H9 (cell line): Measurements from ENCODE around the gene SMIM12. TPM values are rescaled to one million over a fixed set of nuclear protein-coding genes. Genes with fewer than 3 reads are reported as not detected.

Experiments
- DNase-seq: peaks from one replicate; pipeline ENCODE4 v3.0.0-alpha.2; 2017
- H2AFZ ChIP-seq: one replicate; pipeline ENCODE4 v1.6.1; 2013; ENCODE audit warnings: mild to moderate bottlenecking, low read length, control low read depth, moderate library complexity
- H2AK5ac ChIP-seq: 2 replicates; pipeline ENCODE4 v1.6.1; 2013; ENCODE audit warnings: low read length, control low read depth, mixed read lengths; ENCODE audit not compliant: insufficient read length
- H2BK120ac ChIP-seq: one replicate; pipeline ENCODE4 v1.6.1; 2013; ENCODE audit warnings: low read depth, mild to moderate bottlenecking, low read length, control low read depth, inconsistent platforms; ENCODE audit not compliant: poor library complexity, severe bottlenecking
- H2BK12ac ChIP-seq: 2 replicates; pipeline ENCODE4 v1.6.1; 2013; ENCODE audit warnings: low read length, control low read depth, mixed read lengths, low read depth; ENCODE audit not compliant: insufficient read length
- H2BK15ac ChIP-seq: 2 replicates; pipeline ENCODE4 v1.6.1; 2013; ENCODE audit warnings: low read depth, low read length, control low read depth
- H2BK20ac ChIP-seq: one replicate; pipeline ENCODE4 v1.6.1; 2013; ENCODE audit warnings: low read depth, mild to moderate bottlenecking, low read length, control low read depth, inconsistent platforms; ENCODE audit not compliant: poor library complexity, severe bottlenecking
- H2BK5ac ChIP-seq: 2 replicates; pipeline ENCODE4 v1.6.1; 2013; ENCODE audit warnings: low read length, control low read depth, mixed read lengths; ENCODE audit not compliant: insufficient read length
- H3K14ac ChIP-seq: 2 replicates; pipeline ENCODE4 v1.6.1; 2013; ENCODE audit warnings: low read length, control low read depth; ENCODE audit not compliant: insufficient read depth
- H3K18ac ChIP-seq: 2 replicates; pipeline ENCODE4 v1.6.1; 2013; ENCODE audit warnings: low read depth, mild to moderate bottlenecking, mixed read lengths, low read length, control low read depth; ENCODE audit not compliant: insufficient read length
- H3K23ac ChIP-seq: 2 replicates; pipeline ENCODE4 v1.6.1; 2013; ENCODE audit warnings: low read length, control low read depth, mixed read lengths, low read depth; ENCODE audit not compliant: insufficient read length
- H3K23me2 ChIP-seq: 2 replicates; pipeline ENCODE4 v1.6.1; 2013; ENCODE audit warnings: low read depth, mild to moderate bottlenecking, mixed read lengths, low read length, control low read depth; ENCODE audit not compliant: insufficient read length, poor library complexity, severe bottlenecking
- H3K27ac ChIP-seq: 2 replicates; pipeline ENCODE4 v1.5.1; 2013; ENCODE audit warnings: low read length, control low read depth, mixed read lengths, low read depth; ENCODE audit not compliant: insufficient read length
- H3K27me3 ChIP-seq: 2 replicates; pipeline ENCODE4 v1.6.1; 2013; ENCODE audit warnings: low read length, control low read depth, inconsistent platforms; ENCODE audit not compliant: insufficient read depth
- H3K4ac ChIP-seq: 2 replicates; pipeline ENCODE4 v1.6.1; 2013; ENCODE audit warnings: low read depth, mild to moderate bottlenecking, control low read depth, inconsistent platforms, low read length, moderate library complexity
- H3K4me1 ChIP-seq: 2 replicates; pipeline ENCODE4 v1.6.1; 2013; ENCODE audit warnings: low read length, control low read depth, inconsistent platforms; ENCODE audit not compliant: insufficient read depth
- H3K4me2 ChIP-seq: 2 replicates; pipeline ENCODE4 v1.6.1; 2013; ENCODE audit warnings: low read length, control low read depth, mixed read lengths; ENCODE audit not compliant: insufficient read length, insufficient read depth
- H3K56ac ChIP-seq: 2 replicates; pipeline ENCODE4 v1.6.1; 2013; ENCODE audit warnings: low read depth, mild to moderate bottlenecking, mixed read lengths, low read length, control low read depth; ENCODE audit not compliant: insufficient read length
- H3K79me1 ChIP-seq: 2 replicates; pipeline ENCODE4 v1.6.1; 2013; ENCODE audit warnings: low read depth, mild to moderate bottlenecking, moderate library complexity, low read length, control low read depth, inconsistent platforms; ENCODE audit not compliant: insufficient read depth, poor library complexity, severe bottlenecking
- H3K79me2 ChIP-seq: 2 replicates; pipeline ENCODE4 v1.6.1; 2013; ENCODE audit warnings: low read length, control low read depth, inconsistent platforms; ENCODE audit not compliant: insufficient read depth
- H3K9ac ChIP-seq: 2 replicates; pipeline ENCODE4 v1.6.1; 2013; ENCODE audit warnings: low read length, control low read depth, mixed read lengths; ENCODE audit not compliant: insufficient read length; ENCODE audit errors: extremely low read depth
- H3K9me3 ChIP-seq: one replicate; pipeline ENCODE4 v1.6.1; 2013; ENCODE audit warnings: low read depth, low read length, inconsistent platforms; ENCODE audit not compliant: control insufficient read depth
- H3T11ph ChIP-seq: one replicate; pipeline ENCODE4 v1.6.1; 2013; ENCODE audit warnings: mild to moderate bottlenecking, low read length, control low read depth, inconsistent platforms
- H4K20me1 ChIP-seq: one replicate; pipeline ENCODE4 v1.6.1; 2013; ENCODE audit not compliant: control insufficient read depth, insufficient read length, insufficient read depth
- H4K5ac ChIP-seq: 2 replicates; pipeline ENCODE4 v1.6.1; 2013; ENCODE audit warnings: low read depth, mild to moderate bottlenecking, mixed read lengths, low read length, control low read depth; ENCODE audit not compliant: insufficient read length
- H4K8ac ChIP-seq: replicated peaks from 2 replicates; pipeline ENCODE4 v1.6.1; 2013; ENCODE audit warnings: low read length, control low read depth, mixed read lengths, low read depth; ENCODE audit not compliant: insufficient read length
- H4K91ac ChIP-seq: 2 replicates; pipeline ENCODE4 v1.6.1; 2013; ENCODE audit warnings: low read depth, mild to moderate bottlenecking, moderate library complexity, mixed read lengths, low read length, control low read depth; ENCODE audit not compliant: insufficient read length
- H3K27ac Mint-ChIP-seq, 3 experiments: 2 replicates in 2 of 3; 3 replicates in 1 of 3; pipeline ENCODE4 v1.8.0; 2020 to 2021; ENCODE audit warnings: mixed read lengths in 3 of 3, mild to moderate bottlenecking in 1 of 3, moderate library complexity in 1 of 3
- H3K27me3 Mint-ChIP-seq: 2 replicates; pipeline ENCODE4 v1.8.0; 2021; ENCODE audit warnings: low read depth, mild to moderate bottlenecking, moderate library complexity, mixed read lengths
- H3K36me3 Mint-ChIP-seq, 3 experiments: 2 replicates in 2 of 3; 3 replicates in 1 of 3; pipeline ENCODE4 v1.8.0; 2020 to 2021; ENCODE audit warnings: low read depth in 3 of 3, mixed read lengths in 3 of 3; ENCODE audit not compliant: insufficient read depth in 1 of 3
- H3K4me1 Mint-ChIP-seq, 2 experiments: 2 replicates each; pipeline ENCODE4 v1.8.0; 2020; ENCODE audit warnings: mixed read lengths in 2 of 2
- H3K4me3 Mint-ChIP-seq, 2 experiments: 2 replicates in 1 of 2; 3 replicates in 1 of 2; pipeline ENCODE4 v1.8.0; 2020 to 2021; ENCODE audit warnings: mild to moderate bottlenecking in 2 of 2, mixed read lengths in 2 of 2, moderate library complexity in 1 of 2
- H3K9me3 Mint-ChIP-seq, 2 experiments: 2 replicates in 1 of 2; 3 replicates in 1 of 2; pipeline ENCODE4 v1.8.0; 2020; ENCODE audit warnings: mild to moderate bottlenecking in 2 of 2, mixed read lengths in 2 of 2, moderate library complexity in 1 of 2
- WGBS: extraction: QIAGEN DNeasy Blood & Tissue Kit; methylation state at CpG from one replicate; pipeline ENCODE4 v1.1.7; 2013; ENCODE audit warnings: missing lambda C conversion rate, low lambda C conversion rate, mixed read lengths; ENCODE audit not compliant: insufficient read length; ENCODE audit errors: extremely low coverage; 5-methylcytosine and 5-hydroxymethylcytosine counted together
- total RNA-seq: library from RNA; stranded (reverse); gene quantifications from 2 replicates; pipeline ENCODE4 v1.2.1, GENCODE V29; 2021
- TF ChIP-seq, protein P1 (sequence below): fragments of 200-600 bp; sonication (generic); conservative IDR thresholded peaks from 3 replicates; pipeline ENCODE4 v1.8.0; 2021; ENCODE audit warnings: antibody characterized with exemption, mild to moderate bottlenecking

The SMIM12 gene
- total RNA-seq, 1 experiment from 2014 or later, result 40.9 TPM

DNA sequence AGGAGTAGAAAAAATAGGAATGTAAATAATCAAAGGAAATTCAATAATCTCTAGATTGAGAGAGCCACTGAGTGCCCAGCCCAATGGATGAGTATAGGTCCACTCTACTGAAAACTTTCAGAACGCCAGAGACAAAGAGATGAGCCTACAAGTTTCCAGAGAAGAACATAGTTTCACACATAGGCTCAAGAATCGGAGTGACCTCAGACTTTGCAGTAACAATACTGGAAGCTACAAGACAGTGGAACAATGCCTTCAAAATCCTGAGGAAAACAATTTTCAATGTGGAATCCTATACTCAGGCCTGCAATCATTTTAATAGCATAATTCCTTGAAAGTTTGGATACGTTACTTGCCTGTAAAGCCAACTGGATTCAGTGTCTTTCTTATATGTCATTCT is 55.8 kb downstream of the SMIM12 start:
- Histone ChIP-seq H3K27me3 (no peaks in the 10 kb centered on the region), H4K91ac (no peak overlapping the region), H2BK15ac (no peak overlapping the region), H3K18ac (no peak overlapping the region), H3K4me1 (no peaks in the 10 kb centered on the region), H3K4me2 (no peak overlapping the region), H3K9me3 (no peaks in the 10 kb centered on the region), H3K4ac (no peak overlapping the region), H4K8ac (no peak overlapping the region), H2BK12ac (no peak overlapping the region), H3T11ph (no peak overlapping the region), H2AK5ac (no peak overlapping the region), H3K23me2 (no peaks in the 10 kb centered on the region), H3K14ac (no peak overlapping the region), H4K5ac (no peak overlapping the region), H2BK120ac (no peak overlapping the region), H3K9ac (no peak overlapping the region), H3K79me1 (no peaks in the 10 kb centered on the region), H2BK5ac (no peak overlapping the region), H3K27ac (no peak overlapping the region), H2BK20ac (no peak overlapping the region), H3K79me2 (no peaks in the 10 kb centered on the region), H4K20me1 (no peaks in the 10 kb centered on the region), H2AFZ (no peak overlapping the region), H3K56ac (no peak overlapping the region), H3K23ac (no peak overlapping the region)
- H3K4me1 Mint-ChIP-seq, result 0 out of 4 replicates have a peak, but pooled peaks cover 0 to 3% of the 10 kb centered on the region in 2 experiments
- H3K27me3 Mint-ChIP-seq, result peaks cover 4% of the 10 kb centered on the region
- no peaks in the 10 kb centered on the region for H3K36me3 Mint-ChIP-seq
- WGBS, result no CpG with 5 or more reads among the region's 3 CpGs
- DNase-seq, result no peak
- no peaks in the 10 kb centered on the region; a peak in 2 of 5 replicates for H3K9me3 Mint-ChIP-seq
- H3K27ac Mint-ChIP-seq, result no peak overlapping the region
- H3K4me3 Mint-ChIP-seq, result no peak overlapping the region
- TF ChIP-seq, protein P1, sequence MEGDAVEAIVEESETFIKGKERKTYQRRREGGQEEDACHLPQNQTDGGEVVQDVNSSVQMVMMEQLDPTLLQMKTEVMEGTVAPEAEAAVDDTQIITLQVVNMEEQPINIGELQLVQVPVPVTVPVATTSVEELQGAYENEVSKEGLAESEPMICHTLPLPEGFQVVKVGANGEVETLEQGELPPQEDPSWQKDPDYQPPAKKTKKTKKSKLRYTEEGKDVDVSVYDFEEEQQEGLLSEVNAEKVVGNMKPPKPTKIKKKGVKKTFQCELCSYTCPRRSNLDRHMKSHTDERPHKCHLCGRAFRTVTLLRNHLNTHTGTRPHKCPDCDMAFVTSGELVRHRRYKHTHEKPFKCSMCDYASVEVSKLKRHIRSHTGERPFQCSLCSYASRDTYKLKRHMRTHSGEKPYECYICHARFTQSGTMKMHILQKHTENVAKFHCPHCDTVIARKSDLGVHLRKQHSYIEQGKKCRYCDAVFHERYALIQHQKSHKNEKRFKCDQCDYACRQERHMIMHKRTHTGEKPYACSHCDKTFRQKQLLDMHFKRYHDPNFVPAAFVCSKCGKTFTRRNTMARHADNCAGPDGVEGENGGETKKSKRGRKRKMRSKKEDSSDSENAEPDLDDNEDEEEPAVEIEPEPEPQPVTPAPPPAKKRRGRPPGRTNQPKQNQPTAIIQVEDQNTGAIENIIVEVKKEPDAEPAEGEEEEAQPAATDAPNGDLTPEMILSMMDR, result no peak

Other genes starting within 250 kb of the SMIM12 start
- 0.22 and 0.26 TPM in 2 replicates for gene GJB5, start 104.7 kb downstream of the SMIM12 start, total RNA-seq
- gene GJB4, start 100.0 kb downstream of the SMIM12 start, total RNA-seq, result not detected in 2 replicates
- 0.96 and 1.1 TPM in 2 replicates for gene GJB3, start 78.5 kb downstream of the SMIM12 start, total RNA-seq
- gene GJA4, start 66.8 kb downstream of the SMIM12 start, total RNA-seq, result 1.4 and 2.1 TPM in 2 replicates
- gene DLGAP3, start 69.9 kb upstream of the SMIM12 start, total RNA-seq, result 5.9 and 7.3 TPM in 2 replicates
- 6.9 and 7.7 TPM in 2 replicates for gene TMEM35B, start 125.6 kb upstream of the SMIM12 start, total RNA-seq
- gene ZMYM6, start 172.2 kb upstream of the SMIM12 start, total RNA-seq, result 19.4 and 20.3 TPM in 2 replicates
- gene ZMYM1, start 219.6 kb upstream of the SMIM12 start, total RNA-seq, result 29.0 and 29.4 TPM in 2 replicates